HepG2 (cell line): ENCODE results near the gene EIF4H. TPM values are rescaled to one million over a fixed set of nuclear protein-coding genes. Genes with fewer than 3 reads are reported as not detected.

Source experiments
- ATAC-seq: fragments of 200-7000 bp; cut with Tn5 transposase; 3 replicates; pipeline ENCODE4 v1.9.1; 2020; ENCODE audit warnings: mild to moderate bottlenecking, moderate library complexity
- BruUV-seq: library from RNA; stranded (reverse); fragments of 400-500 nt; replicated peaks from 2 replicates; lab custom pipeline; 2021; lab: Mats Ljungman, UMichigan
- CTCF ChIA-PET: fragments of 300-600 bp; formaldehyde crosslinking; extraction: SDS; loops from one replicate; lab custom pipeline; 2021; ENCODE audit warnings: low total read pairs, inconsistent platforms, low intra/inter-chr PET ratio; lab: Yijun Ruan, JAX
- POLR2A ChIA-PET: fragments of 350-600 bp; sonication (Branson Sonifier 250); formaldehyde crosslinking; loops from one replicate; lab custom pipeline; 2020; ENCODE audit warnings: antibody characterized with exemption, inconsistent platforms; lab: Yijun Ruan, JAX
- DNase-seq: peaks from one replicate; pipeline ENCODE4 v3.0.0-alpha.2; 2015; ENCODE audit warnings: low spot score
- FAIRE-seq: peaks from 3 replicates; lab custom pipeline; 2011; peaks lifted over from hg19 to GRCh38; lab: Jason Lieb, UNC
- H2AFZ ChIP-seq: one replicate; pipeline ENCODE4 v1.6.1; 2011; ENCODE audit warnings: low read length, inconsistent platforms
- H3K27ac ChIP-seq: fragments of 300-600 bp; 3 replicates; pipeline ENCODE4 v1.8.0; 2011; ENCODE audit warnings: mixed run types, mild to moderate bottlenecking, mixed read lengths, low read length, inconsistent platforms; ENCODE audit not compliant: insufficient read depth; ENCODE audit errors: extremely low read length
- H3K27me3 ChIP-seq, 2 experiments: fragments of 200-600 bp in 1 of 2; 2 replicates in 1 of 2; 3 replicates in 1 of 2; pipeline versions ENCODE4 v1.6.0 to v1.8.0; 2011; ENCODE audit warnings: low read length in 2 of 2, mild to moderate bottlenecking in 2 of 2, moderate library complexity in 2 of 2, inconsistent platforms in 1 of 2; ENCODE audit not compliant: insufficient read depth in 2 of 2, control insufficient read depth in 1 of 2
- H3K36me3 ChIP-seq, 2 experiments: fragments of 200-600 bp in 1 of 2; replicated peaks in 1 of 2; 2 replicates in 1 of 2; 3 replicates in 1 of 2; pipeline versions ENCODE4 v1.5.1 to v1.8.0; 2011; ENCODE audit warnings: low read length in 2 of 2, inconsistent platforms in 1 of 2; ENCODE audit not compliant: insufficient read depth in 2 of 2, control insufficient read depth in 1 of 2
- H3K4me1 ChIP-seq: 2 replicates; pipeline ENCODE4 v1.5.1; 2012; ENCODE audit warnings: low read length, inconsistent platforms; ENCODE audit not compliant: insufficient read depth
- H3K4me2 ChIP-seq: 2 replicates; pipeline ENCODE4 v1.6.0; 2011; ENCODE audit warnings: low read depth, low read length, inconsistent platforms
- H3K4me3 ChIP-seq, 3 experiments: fragments of 200-600 bp in 1 of 3; sonication (generic), shearing (Covaris generic) in 1 of 3; replicated peaks in 1 of 3; 2 replicates each; pipeline ENCODE4 v1.5.1; 2011 to 2016; ENCODE audit warnings: low read length in 3 of 3, inconsistent platforms in 2 of 3, low read depth in 2 of 3, mild to moderate bottlenecking in 2 of 3, control low read depth in 1 of 3, mixed read lengths in 1 of 3; ENCODE audit not compliant: insufficient read depth in 1 of 3
- H3K79me2 ChIP-seq: one replicate; pipeline ENCODE4 v1.6.1; 2011; ENCODE audit warnings: low read length, inconsistent platforms; ENCODE audit not compliant: insufficient read depth
- H3K9ac ChIP-seq: 2 replicates; pipeline ENCODE4 v1.6.0; 2011; ENCODE audit warnings: mild to moderate bottlenecking, low read depth, low read length, inconsistent platforms; ENCODE audit not compliant: insufficient read depth
- H3K9me3 ChIP-seq: 2 replicates; pipeline ENCODE4 v1.5.1; 2012; ENCODE audit warnings: mild to moderate bottlenecking, low read length
- H4K20me1 ChIP-seq: 2 replicates; pipeline ENCODE4 v1.6.0; 2011; ENCODE audit warnings: inconsistent platforms, mild to moderate bottlenecking, low read length, moderate library complexity; ENCODE audit not compliant: insufficient read depth
- ATF1 ChIP-seq: IDR thresholded peaks from 2 replicates; pipeline ENCODE4 v1.6.1; 2016; ENCODE audit warnings: mild to moderate bottlenecking, control low read depth
- ATF7-NPFF ChIP-seq: sonication (generic); formaldehyde crosslinking; IDR thresholded peaks from 2 replicates; pipeline ENCODE4 v1.8.1; 2023; ENCODE audit warnings: mild to moderate bottlenecking, low read depth, missing genetic modification reagents, moderate library complexity
- DZIP1 ChIP-seq: sonication (generic); formaldehyde crosslinking; IDR thresholded peaks from 2 replicates; pipeline ENCODE4 v1.5.0; 2020; ENCODE audit warnings: mild to moderate bottlenecking, missing genetic modification reagents
- ELK4 ChIP-seq: sonication (generic); formaldehyde crosslinking; IDR thresholded peaks from 2 replicates; pipeline ENCODE4 v1.9.0; 2021; ENCODE audit warnings: missing genetic modification reagents, borderline replicate concordance
- GABPA ChIP-seq, 2 experiments: IDR thresholded peaks; 2 replicates each; pipeline ENCODE4 v1.6.1; 2011 to 2016; ENCODE audit warnings: low read depth in 2 of 2, low read length in 1 of 2, missing biosample characterization in 1 of 2, missing genetic modification characterization in 1 of 2
- HOXA3 ChIP-seq: sonication (generic); formaldehyde crosslinking; IDR thresholded peaks from 2 replicates; pipeline ENCODE4 v1.5.0; 2020; ENCODE audit warnings: missing genetic modification reagents
- PCBP2 ChIP-seq: fragments of 200-400 bp; formaldehyde crosslinking; optimal IDR thresholded peaks from 2 replicates; pipeline ENCODE3; 2018; ENCODE audit warnings: low read length, low read depth; ENCODE audit not compliant: poor library complexity, severe bottlenecking
- SNAI1 ChIP-seq: sonication (generic); formaldehyde crosslinking; IDR thresholded peaks from 2 replicates; pipeline ENCODE4 v1.5.0; 2020; ENCODE audit warnings: mild to moderate bottlenecking, missing genetic modification reagents, borderline replicate concordance
- ZNF549 ChIP-seq: sonication (generic); formaldehyde crosslinking; IDR thresholded peaks from 2 replicates; pipeline ENCODE4 v1.5.0; 2020; ENCODE audit warnings: missing genetic modification reagents
- WGBS: methylation state at CpG from one replicate; pipeline ENCODE4 v1.1.6; 2017; ENCODE audit warnings: low lambda C conversion rate; 5-methylcytosine and 5-hydroxymethylcytosine counted together
- in situ Hi-C: cut with HindIII; loops from 2 replicates; pipeline ENCODE4 v1.10.0; 2017; ENCODE audit warnings: low pct_unique_long_range_greater_than_20kb; ENCODE audit not compliant: extremely low pct_ligation_motif_present
- intact Hi-C: fragments of 100-400 bp; cut with micrococcal nuclease; formaldehyde crosslinking; loops from one replicate; pipeline ENCODE4 v1.10.0; 2022; ENCODE audit not compliant: unreplicated experiment
- polyA plus RNA-seq, 8 experiments: library from polyadenylated mRNA; depleted of rRNA in 3 of 8; stranded (reverse) in 7 of 8; unstranded in 1 of 8; fragments of >200 nt; fragmentation: Illumina TruSeq in 4 of 8; extraction: Trizol in 4 of 8; gene quantifications; 2 replicates each; pipeline versions ENCODE4 v1.2.1 to v1.2.3, GENCODE V29; 2011 to 2016; ENCODE audit warnings: low read depth in 4 of 8, missing spikeins in 1 of 8, mixed read lengths in 1 of 8; ENCODE audit not compliant: insufficient read depth in 1 of 8
- total RNA-seq, 5 experiments: library from RNA; depleted of rRNA; stranded (reverse); fragments of >200 nt; fragmentation: Illumina TruSeq; extraction: Trizol; gene quantifications; 2 replicates each; pipeline ENCODE4 v1.2.3, GENCODE V29; 2016; ENCODE audit warnings: low read depth in 1 of 5

The EIF4H gene
- total and polyA plus RNA-seq, 2 of the 13 experiments (the other 11 are each of a cell fraction or from before 2014, with no cell fraction given) = 232 to 321 TPM

GRCh38 chr7:74230446-74231231 lies 56.5 kb downstream of the EIF4H start:
- H3K9ac ChIP-seq = no peak overlapping the region
- WGBS = 97% methylated on average over 15 of the region's 15 CpGs
- no peak overlapping the region for H2AFZ ChIP-seq
- no peak overlapping the region for H3K4me3 ChIP-seq
- no peaks in the 10 kb centered on the region for H3K79me2 ChIP-seq
- DNase-seq (no peak), ATAC-seq (no peak), FAIRE-seq (no peak)
- H3K9me3 ChIP-seq = no peaks in the 10 kb centered on the region
- H3K27me3 ChIP-seq = no peaks in the 10 kb centered on the region
- no peaks in the 10 kb centered on the region for H4K20me1 ChIP-seq
- in situ Hi-C loops (no loop called here), intact Hi-C loops (no loop called here)
- no peak overlapping the region for H3K27ac ChIP-seq
- no TSS peak for BruUV-seq
- H3K4me2 ChIP-seq = no peak overlapping the region
- no peaks in the 10 kb centered on the region for H3K4me1 ChIP-seq
- CTCF ChIA-PET = no interaction called here
- POLR2A ChIA-PET = no interaction called here
- peaks cover 9 to 34% of the 10 kb centered on the region in 2 experiments; a peak in 4 of 5 replicates for H3K36me3 ChIP-seq
- TF ChIP-seq ELK4 (CRISPR knock-in tag) (no peak), DZIP1 (CRISPR knock-in tag) (no peak), HOXA3 (no peak), SNAI1 (CRISPR knock-in tag) (no peak), ATF1 (no peak), ATF7-NPFF (no peak), ZNF549 (no peak), PCBP2 (no peak), GABPA (IDR thresholded peaks at IDR 0.05; ENCODE audit: low read depth, low read length) (no peak), GABPA (CRISPR knock-in tag; IDR thresholded peaks at IDR 0.05; ENCODE audit: low read depth) (no peak)
